Measurements from ENCODE around the gene CDH13.

DNA sequence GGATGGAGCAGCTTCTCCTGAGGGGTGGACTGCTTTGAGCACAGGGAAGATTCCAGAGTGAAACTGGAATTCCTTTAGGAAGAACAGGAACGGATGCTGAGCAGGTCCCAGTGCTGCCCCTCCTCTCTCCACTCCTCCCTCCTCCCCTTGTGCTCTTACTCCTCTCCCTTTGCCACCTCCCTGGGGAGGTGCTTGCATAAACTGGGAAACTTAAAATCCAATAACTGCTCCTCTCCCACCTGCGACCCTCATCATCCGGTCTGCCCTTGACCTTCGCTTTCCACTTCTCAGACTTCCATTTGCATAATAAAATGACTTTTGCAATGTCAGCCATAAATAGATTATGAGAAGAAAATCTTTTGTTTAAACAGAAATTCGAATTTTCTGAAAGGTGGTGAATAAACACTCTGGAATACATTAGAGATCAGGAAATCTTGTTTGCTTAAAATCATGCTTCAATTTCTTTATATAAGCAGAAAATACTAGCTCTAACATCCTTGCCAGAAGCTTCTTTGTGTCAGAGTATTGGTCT lies 1204.8 kb downstream of the CDH13 start:
- TF ChIP-seq, protein P1, sequence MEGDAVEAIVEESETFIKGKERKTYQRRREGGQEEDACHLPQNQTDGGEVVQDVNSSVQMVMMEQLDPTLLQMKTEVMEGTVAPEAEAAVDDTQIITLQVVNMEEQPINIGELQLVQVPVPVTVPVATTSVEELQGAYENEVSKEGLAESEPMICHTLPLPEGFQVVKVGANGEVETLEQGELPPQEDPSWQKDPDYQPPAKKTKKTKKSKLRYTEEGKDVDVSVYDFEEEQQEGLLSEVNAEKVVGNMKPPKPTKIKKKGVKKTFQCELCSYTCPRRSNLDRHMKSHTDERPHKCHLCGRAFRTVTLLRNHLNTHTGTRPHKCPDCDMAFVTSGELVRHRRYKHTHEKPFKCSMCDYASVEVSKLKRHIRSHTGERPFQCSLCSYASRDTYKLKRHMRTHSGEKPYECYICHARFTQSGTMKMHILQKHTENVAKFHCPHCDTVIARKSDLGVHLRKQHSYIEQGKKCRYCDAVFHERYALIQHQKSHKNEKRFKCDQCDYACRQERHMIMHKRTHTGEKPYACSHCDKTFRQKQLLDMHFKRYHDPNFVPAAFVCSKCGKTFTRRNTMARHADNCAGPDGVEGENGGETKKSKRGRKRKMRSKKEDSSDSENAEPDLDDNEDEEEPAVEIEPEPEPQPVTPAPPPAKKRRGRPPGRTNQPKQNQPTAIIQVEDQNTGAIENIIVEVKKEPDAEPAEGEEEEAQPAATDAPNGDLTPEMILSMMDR (IDR thresholded peaks at IDR 0.05; ENCODE audit: low read depth, low read length, poor library complexity, severe bottlenecking): no peak
- no peak for TF ChIP-seq EZH2phosphoT487 (IDR thresholded peaks at IDR 0.05; ENCODE audit: borderline replicate concordance, low read length)

Measured in DOHH2 (cell line).